ENCODE results near the gene ZBTB20. TPM values are rescaled to one million over a fixed set of nuclear protein-coding genes. Genes with fewer than 3 reads are reported as not detected.
A peak's percentile ranks its signal among the peaks of the same experiment; 100 is the strongest.

The ZBTB20 gene
- total and polyA plus RNA-seq, 7 donors: under 0.01 to 113 (median 58.6) TPM

GRCh38 chr3:115098354-115099073, 48.6 kb downstream of the ZBTB20 start:
- Histone ChIP-seq H3K36me3 (no peaks in the 10 kb centered on the region), H3K4me3 (peak overlapping the region in 3 of 4 donors; percentile 34 to 45 (median 42)), H3K4me1 (peaks cover 0 to 52% (median 18%) of the 10 kb centered on the region in 4 donors), H3K9me3 (no peaks in the 10 kb centered on the region), H3K27me3 (no peaks in the 10 kb centered on the region), H3K27ac (peak overlapping the region in 3 of 4 donors; percentile 71 to 78 (median 73))
- 86 to 95% methylated on average over 7 of the region's 7 CpGs for WGBS, 2 donors
- intact Hi-C loops (cut with DNase I): loop anchor here (10.0 kb wide), 1 partner anchor 474 kb away; no protein-coding TSS in a partner anchor
- TF ChIP-seq POLR2AphosphoS5 (IDR thresholded peaks at IDR 0.05): no peak
- TF ChIP-seq EP300 (IDR thresholded peaks at IDR 0.05): no peak
- no peak for TF ChIP-seq CTCF (IDR thresholded peaks at IDR 0.05)
- no peak for TF ChIP-seq POLR2A (IDR thresholded peaks at IDR 0.05)
- no peak for DNase-seq

DNA sequence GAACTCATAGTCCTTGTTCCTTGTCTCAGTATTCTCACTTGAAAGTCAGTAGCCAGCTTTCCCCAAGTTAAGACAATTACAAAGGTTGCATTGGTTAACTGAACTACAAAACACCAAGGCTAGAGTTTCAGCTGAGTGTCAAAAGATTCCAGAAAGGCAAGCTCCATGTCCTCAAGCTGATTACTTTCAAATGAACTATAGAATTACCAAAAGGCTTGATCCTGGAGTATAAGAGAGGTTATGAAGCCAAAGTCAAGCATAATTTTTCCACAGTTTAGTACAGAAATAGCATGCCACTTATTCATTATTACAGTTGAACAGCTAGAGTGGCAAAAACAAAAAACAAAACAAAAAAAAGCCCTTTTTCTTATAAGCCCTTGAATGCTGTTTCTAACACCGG, 51.9 kb downstream of the ZBTB20 start:
- intact Hi-C loops (cut with DNase I): loop anchor here (10.0 kb wide), 1 partner anchor 470 kb away; no protein-coding TSS in a partner anchor
- H3K27ac ChIP-seq: no peak overlapping the region
- H3K9me3 ChIP-seq: no peaks in the 10 kb centered on the region
- no peaks in the 10 kb centered on the region for H3K27me3 ChIP-seq
- 88 to 89% methylated on average over 1 of the region's 1 CpG for WGBS, 2 donors
- TF ChIP-seq POLR2A (IDR thresholded peaks at IDR 0.05): no peak
- TF ChIP-seq CTCF (IDR thresholded peaks at IDR 0.05): no peak
- TF ChIP-seq EP300 (IDR thresholded peaks at IDR 0.05): no peak
- no peak for TF ChIP-seq POLR2AphosphoS5 (IDR thresholded peaks at IDR 0.05)
- peaks cover 0 to 59% (median 27%) of the 10 kb centered on the region in 4 donors for H3K4me1 ChIP-seq
- no peak for DNase-seq
- no peaks in the 10 kb centered on the region for H3K36me3 ChIP-seq
- H3K4me3 ChIP-seq: no peak overlapping the region

GRCh38 chr3:115092220-115092791, 54.8 kb downstream of the ZBTB20 start:
- peak overlapping the region in 1 of 4 donors; percentile 27 for H3K27ac ChIP-seq
- TF ChIP-seq CTCF (IDR thresholded peaks at IDR 0.05): peak; percentile 65 to 84 (median 74)
- no peak for TF ChIP-seq POLR2A (IDR thresholded peaks at IDR 0.05)
- TF ChIP-seq POLR2AphosphoS5 (IDR thresholded peaks at IDR 0.05): peak in 1 of 4 donors; percentile 9
- intact Hi-C loops (cut with DNase I): loop anchor here (5.0 to 10.0 kb wide), 4 partner anchors 50 to 710 kb away; no protein-coding TSS in a partner anchor
- H3K4me3 ChIP-seq: no peak overlapping the region
- H3K36me3 ChIP-seq: no peaks in the 10 kb centered on the region
- WGBS, 2 donors: 12 to 19% methylated on average over 4 of the region's 4 CpGs
- H3K9me3 ChIP-seq: no peaks in the 10 kb centered on the region
- H3K27me3 ChIP-seq: no peaks in the 10 kb centered on the region
- H3K4me1 ChIP-seq: peaks cover 0 to 44% (median 19%) of the 10 kb centered on the region in 4 donors
- peak; percentile 84 for DNase-seq

GRCh38 chr3:115090712-115091111, 56.4 kb downstream of the ZBTB20 start:
- TF ChIP-seq POLR2A (IDR thresholded peaks at IDR 0.05) (no peak), POLR2AphosphoS5 (IDR thresholded peaks at IDR 0.05) (no peak), EP300 (IDR thresholded peaks at IDR 0.05) (no peak), CTCF (IDR thresholded peaks at IDR 0.05) (no peak)
- Histone ChIP-seq H3K4me1 (peaks cover 0 to 53% (median 25%) of the 10 kb centered on the region in 4 donors), H3K36me3 (no peaks in the 10 kb centered on the region), H3K27me3 (no peaks in the 10 kb centered on the region), H3K4me3 (no peak overlapping the region), H3K27ac (no peak overlapping the region), H3K9me3 (no peaks in the 10 kb centered on the region)
- intact Hi-C loops (cut with DNase I): loop anchor here (5.0 to 10.0 kb wide), 4 partner anchors 48 to 708 kb away; no protein-coding TSS in a partner anchor
- WGBS, 2 donors: 86 to 95% methylated on average over 1 of the region's 1 CpG
- no peak for DNase-seq
